ENCODE measurements around the gene EPHX1. TPM values are rescaled to one million over a fixed set of nuclear protein-coding genes. Genes with fewer than 3 reads are reported as not detected.

The EPHX1 gene
- total RNA-seq, 1 donor from 2014 or later: 1.2 TPM

DNA sequence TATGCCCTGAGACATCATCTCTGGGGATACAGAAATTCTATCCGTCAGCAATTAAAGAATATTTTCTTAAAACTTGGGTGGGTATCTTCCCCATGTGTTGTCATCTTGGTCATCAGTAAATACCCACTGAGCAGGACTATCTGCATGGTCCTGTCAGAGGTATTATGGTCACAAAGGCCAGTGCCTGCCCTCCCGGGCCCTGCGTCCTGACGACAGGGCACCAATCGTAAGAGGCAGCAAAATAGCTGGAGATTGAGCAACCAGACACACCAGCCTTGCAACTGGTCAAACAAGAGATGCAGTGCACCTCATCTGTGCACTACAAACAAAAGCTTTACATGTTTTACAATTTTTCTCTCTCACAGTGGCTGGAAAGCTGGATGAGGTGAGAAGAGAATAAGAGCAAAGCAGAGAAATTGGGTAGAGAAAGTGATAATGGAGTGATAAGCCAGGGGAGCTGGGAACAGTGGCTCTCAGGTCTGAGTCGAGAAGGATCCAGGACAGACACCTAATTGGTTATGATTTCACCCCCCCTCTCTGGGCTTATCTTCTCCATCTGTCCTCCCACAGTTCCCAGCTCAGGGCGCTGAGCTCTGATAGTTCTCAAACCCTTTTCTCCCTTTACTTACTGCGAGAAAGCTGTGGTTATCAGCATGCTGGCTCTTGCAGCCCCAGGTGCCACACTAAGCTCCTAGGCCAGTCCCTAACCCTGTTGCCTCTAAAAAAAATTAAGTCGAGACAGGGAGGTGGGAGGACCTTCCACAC, 41.1 kb upstream of the EPHX1 start:
- Mint-ChIP-seq H3K4me1 (peaks cover 10% of the 10 kb centered on the region), H3K9me3 (no peaks in the 10 kb centered on the region), H3K36me3 (ENCODE audit: low read depth) (no peaks in the 10 kb centered on the region), H3K27me3 (peaks cover 2% of the 10 kb centered on the region), H3K27ac (no peak overlapping the region), H3K4me3 (no peak overlapping the region)
- intact Hi-C loops (cut with micrococcal nuclease): no loop called here
- no peak for DNase-seq
- POLR2A ChIA-PET: interaction anchor here (1.2 kb wide), 1 partner anchor 8 kb away, joined by 5 read pairs; the partner anchor contains the start of gene SRP9
- TF ChIP-seq, protein P1, sequence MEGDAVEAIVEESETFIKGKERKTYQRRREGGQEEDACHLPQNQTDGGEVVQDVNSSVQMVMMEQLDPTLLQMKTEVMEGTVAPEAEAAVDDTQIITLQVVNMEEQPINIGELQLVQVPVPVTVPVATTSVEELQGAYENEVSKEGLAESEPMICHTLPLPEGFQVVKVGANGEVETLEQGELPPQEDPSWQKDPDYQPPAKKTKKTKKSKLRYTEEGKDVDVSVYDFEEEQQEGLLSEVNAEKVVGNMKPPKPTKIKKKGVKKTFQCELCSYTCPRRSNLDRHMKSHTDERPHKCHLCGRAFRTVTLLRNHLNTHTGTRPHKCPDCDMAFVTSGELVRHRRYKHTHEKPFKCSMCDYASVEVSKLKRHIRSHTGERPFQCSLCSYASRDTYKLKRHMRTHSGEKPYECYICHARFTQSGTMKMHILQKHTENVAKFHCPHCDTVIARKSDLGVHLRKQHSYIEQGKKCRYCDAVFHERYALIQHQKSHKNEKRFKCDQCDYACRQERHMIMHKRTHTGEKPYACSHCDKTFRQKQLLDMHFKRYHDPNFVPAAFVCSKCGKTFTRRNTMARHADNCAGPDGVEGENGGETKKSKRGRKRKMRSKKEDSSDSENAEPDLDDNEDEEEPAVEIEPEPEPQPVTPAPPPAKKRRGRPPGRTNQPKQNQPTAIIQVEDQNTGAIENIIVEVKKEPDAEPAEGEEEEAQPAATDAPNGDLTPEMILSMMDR (IDR thresholded peaks at IDR 0.05): no peak
- no peak for ATAC-seq (ENCODE audit: low read depth)
- CTCF ChIA-PET: interaction anchor here (1.2 kb wide), 1 partner anchor 9 kb away, joined by 3 read pairs; the partner anchor contains the start of gene SRP9

DNA sequence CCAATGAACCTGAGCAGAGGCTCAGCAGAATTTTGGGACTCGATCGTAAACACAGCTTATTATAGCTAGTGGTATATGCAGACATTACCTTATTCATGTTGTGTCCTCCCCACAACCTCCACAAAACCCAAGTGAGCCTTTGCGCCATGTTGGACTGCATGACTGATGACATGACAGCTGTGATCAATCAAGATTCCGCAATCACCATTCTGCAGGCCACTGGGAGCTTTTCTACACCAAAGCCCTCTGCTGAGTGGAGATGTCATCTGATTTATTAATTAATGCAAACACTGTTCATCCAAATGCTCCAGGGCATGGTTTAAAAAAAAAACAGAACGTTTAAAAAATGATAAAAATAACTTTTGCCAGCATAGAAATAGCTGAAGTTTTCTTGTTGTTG, 40.2 kb upstream of the EPHX1 start:
- intact Hi-C loops (cut with micrococcal nuclease): no loop called here
- Mint-ChIP-seq H3K27ac (no peak overlapping the region), H3K4me1 (peaks cover 6% of the 10 kb centered on the region), H3K36me3 (ENCODE audit: low read depth) (no peaks in the 10 kb centered on the region), H3K27me3 (peaks cover 2% of the 10 kb centered on the region), H3K4me3 (no peak overlapping the region), H3K9me3 (no peaks in the 10 kb centered on the region)
- CTCF ChIA-PET: no interaction called here
- TF ChIP-seq, protein P1 (IDR thresholded peaks at IDR 0.05): no peak
- DNase-seq (no peak), ATAC-seq (ENCODE audit: low read depth) (no peak)
- POLR2A ChIA-PET: no interaction called here

DNA sequence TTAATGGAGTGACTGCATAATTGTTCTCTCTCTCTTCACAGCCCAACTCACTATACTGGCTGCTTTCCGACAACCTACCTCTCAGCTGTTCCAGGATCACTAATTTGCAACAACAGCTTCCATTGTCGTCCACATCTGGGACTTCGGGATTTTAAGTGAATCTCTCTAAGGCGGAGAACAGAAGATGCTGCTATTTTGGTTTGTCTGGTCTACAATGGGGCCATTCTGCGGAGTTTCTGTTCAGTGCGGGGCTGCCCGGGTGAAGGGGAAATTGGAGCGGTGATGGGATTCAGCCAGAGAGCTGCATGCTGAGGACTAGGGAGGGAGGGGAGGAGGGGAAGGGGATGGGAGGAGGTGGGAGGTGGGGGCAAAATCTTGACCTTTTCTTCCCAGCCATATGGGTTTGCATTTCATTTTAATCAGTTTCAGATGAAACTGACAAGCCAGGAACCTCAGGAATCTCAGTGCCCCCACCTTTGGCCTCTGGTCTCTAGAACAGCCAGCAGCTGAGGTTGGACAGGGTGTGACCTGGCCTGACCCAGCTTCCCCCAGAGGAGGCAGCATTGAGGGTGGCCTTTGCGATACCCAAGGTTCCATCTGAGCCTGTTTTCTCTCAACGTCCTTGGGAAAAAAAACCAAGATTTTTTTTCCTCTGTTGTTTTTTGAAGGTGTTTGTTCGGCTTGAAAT, 39.2 kb upstream of the EPHX1 start:
- Mint-ChIP-seq H3K4me1 (peaks cover 7% of the 10 kb centered on the region), H3K9me3 (no peaks in the 10 kb centered on the region), H3K36me3 (ENCODE audit: low read depth) (no peaks in the 10 kb centered on the region), H3K4me3 (no peak overlapping the region), H3K27me3 (peaks cover 2% of the 10 kb centered on the region), H3K27ac (no peak overlapping the region)
- intact Hi-C loops (cut with micrococcal nuclease): no loop called here
- POLR2A ChIA-PET: no interaction called here
- TF ChIP-seq, protein P1 (IDR thresholded peaks at IDR 0.05): no peak
- DNase-seq (no peak), ATAC-seq (ENCODE audit: low read depth) (no peak)
- CTCF ChIA-PET: interaction anchor here (2.6 kb wide), 1 partner anchor 141 kb away, joined by 12 read pairs; no protein-coding TSS in a partner anchor

DNA sequence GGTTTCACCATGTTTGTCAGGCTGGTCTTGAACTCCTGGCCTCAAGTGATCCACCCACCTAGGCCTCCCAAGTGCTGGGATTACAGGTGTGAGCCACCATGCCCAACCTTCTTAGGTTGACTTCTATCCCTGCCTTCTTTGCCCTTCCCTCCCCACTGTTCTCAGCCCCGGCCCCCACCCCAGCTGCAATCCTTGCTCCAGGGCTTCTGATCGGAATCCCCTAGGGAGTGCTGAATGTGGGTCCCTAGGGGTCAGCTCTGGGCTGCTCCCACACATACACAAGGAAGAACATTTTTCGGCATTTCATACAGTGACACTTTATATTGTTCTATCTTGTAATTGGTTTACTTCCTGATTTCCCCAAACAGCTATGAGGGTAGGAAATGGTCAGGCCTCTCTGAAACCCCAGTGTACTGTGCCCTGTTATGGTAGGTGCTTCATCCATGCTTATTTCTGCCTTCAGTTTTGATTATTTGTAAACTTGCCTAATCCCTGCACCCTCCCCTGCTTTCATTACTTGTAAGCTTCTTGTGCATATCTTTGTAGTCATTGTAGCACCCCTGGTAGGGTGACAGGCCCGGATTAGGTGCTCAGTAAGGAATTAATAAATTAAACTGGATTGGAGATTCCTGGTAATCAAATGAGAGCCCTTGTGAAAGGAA, 38.1 kb upstream of the EPHX1 start:
- DNase-seq (no peak), ATAC-seq (ENCODE audit: low read depth) (no peak)
- Mint-ChIP-seq H3K4me3 (no peak overlapping the region), H3K36me3 (ENCODE audit: low read depth) (no peaks in the 10 kb centered on the region), H3K27ac (no peak overlapping the region), H3K4me1 (peaks cover 7% of the 10 kb centered on the region), H3K9me3 (no peaks in the 10 kb centered on the region), H3K27me3 (no peaks in the 10 kb centered on the region)
- TF ChIP-seq, protein P1 (IDR thresholded peaks at IDR 0.05): no peak
- POLR2A ChIA-PET: interaction anchor here (0.5 kb wide), 1 partner anchor 8 kb away, joined by 4 read pairs; no protein-coding TSS in a partner anchor
- CTCF ChIA-PET: interaction anchor here (0.7 to 2.6 kb wide), 7 partner anchors 140 to 452 kb away, joined by 3 to 15 read pairs (median 5); no protein-coding TSS in a partner anchor
- intact Hi-C loops (cut with micrococcal nuclease): loop anchor here (1.0 kb wide), 2 partner anchors 217 to 296 kb away; no protein-coding TSS in a partner anchor

All from activated B cell treated with CpG ODN at 0.5 μM for 24 hours (primary cell).